ENCODE results near the gene MAST3.

The MAST3 gene

DNA sequence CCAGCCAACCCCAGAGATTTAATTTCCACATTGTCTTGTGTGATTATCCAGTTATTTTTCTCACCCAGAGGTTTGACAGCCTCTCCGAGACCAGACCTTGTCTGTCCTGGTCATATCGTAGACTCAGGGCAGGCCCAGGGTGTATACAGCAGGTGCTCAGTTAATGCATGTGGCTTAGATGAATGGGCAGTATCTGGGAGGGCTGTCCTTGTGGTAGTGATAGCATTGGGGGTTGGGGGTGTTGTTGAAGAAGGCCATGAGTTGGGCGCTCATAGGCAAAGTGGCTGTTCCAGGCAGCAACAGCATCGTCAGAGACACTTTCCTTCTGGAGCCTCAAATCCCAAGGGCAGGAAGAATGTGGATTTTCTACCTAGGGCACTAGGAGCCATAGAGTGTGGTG, 16.9 kb downstream of the MAST3 start:
- no peak for DNase-seq

DNA sequence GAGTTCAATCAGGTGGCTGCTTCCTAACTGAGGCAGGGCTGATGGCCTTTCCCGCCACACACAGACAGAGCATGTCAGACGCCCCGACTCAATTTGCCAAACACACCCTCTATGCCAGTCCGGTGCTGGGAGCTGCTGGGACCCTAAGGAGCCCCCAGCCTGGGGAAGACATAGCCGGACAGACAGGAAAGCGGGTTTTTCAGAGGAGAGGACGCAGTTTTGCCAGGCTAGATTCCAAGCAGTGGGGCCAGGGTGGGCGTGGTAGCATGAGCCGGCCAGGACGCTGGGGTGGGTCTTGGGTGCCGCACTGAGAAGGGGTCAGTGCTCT, 19.8 kb downstream of the MAST3 start:
- DNase-seq: no peak

GRCh38 chr19:18117692-18118378, 20.3 kb downstream of the MAST3 start:
- peak; percentile 66 for DNase-seq

GRCh38 chr19:18118420-18119012, 20.9 kb downstream of the MAST3 start:
- no peak for DNase-seq

DNA sequence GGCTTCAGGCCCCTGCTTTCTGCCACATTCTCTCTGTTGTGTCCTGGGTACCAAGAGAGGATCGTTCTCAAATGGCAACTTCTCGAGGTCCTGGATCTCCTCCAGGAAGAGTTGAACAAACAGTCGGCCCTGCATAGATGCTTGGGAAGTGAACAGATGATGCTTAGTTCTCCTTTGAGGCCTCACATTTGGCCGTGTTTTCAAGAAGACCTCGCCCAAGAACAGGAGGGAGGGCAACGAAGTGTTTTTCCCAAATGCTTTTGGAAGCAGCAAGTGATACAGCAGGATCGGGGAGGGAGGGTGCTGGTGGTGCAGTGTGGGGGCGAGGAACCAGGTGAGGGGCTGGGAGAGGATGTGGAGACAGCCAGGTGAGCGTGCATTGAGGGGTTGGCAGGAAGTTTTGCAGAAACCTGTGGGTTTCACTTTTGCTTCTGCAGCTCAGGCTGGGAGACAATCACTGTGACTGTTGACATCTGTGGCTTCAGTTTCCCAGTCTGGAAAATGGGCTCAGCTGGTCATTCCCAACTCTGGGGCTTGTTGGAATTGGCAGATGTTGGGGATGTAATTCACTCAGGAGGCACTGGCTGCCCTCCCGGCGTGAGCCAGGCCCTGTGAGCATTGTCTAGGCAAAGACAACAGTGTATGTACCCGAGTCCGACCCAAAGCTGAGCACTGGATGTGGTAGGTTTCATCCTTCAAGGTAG, 21.6 kb downstream of the MAST3 start:
- DNase-seq: no peak

- no peak for DNase-seq
Observed at GRCh38 chr19:18119717-18120105, 22.1 kb downstream of the MAST3 start.

DNA sequence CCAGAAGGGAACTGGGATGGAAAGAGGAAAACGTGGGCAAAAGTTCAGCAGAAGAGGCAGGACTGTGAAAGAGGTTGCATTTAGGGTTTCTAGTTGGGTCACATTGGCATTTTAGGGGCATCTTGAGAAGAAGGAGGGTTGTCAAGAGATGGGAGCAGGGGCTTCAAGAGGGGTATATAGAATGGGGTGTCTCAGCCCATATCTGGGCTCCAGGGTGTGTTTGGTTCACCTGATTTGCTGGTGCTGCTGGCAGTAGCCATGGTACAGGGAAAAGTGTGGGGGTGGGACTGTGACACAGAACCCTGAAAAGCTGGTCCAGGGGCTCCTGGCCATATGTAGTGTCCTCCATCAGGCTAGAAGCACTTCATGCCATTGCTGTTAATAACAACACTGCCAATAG, 22.5 kb downstream of the MAST3 start:
- DNase-seq: no peak

DNA sequence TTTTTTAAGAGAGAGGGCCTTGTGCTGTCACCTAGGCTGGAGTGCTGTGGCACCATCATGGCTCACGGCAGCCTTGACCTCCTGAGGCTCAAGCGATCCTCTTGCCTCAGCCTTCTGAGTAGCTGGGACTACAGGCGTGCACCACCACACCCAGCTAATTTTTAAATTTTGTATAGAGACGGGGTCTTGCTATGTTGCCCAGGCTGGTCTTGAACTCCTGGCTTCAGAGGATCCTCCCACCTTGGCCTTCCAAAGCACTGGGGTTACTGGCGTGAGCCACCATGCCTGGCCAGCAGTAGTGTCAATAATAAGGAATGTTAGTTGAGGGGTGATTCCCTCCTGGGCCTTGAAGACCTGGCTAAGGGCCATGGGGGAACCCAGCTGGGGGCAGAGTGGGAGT, 23.6 kb downstream of the MAST3 start:
- DNase-seq: no peak

- DNase-seq: no peak
Observed at GRCh38 chr19:18122424-18122823, 24.8 kb downstream of the MAST3 start.

- DNase-seq: no peak
Observed at GRCh38 chr19:18122860-18123795, 25.6 kb downstream of the MAST3 start.

DNA sequence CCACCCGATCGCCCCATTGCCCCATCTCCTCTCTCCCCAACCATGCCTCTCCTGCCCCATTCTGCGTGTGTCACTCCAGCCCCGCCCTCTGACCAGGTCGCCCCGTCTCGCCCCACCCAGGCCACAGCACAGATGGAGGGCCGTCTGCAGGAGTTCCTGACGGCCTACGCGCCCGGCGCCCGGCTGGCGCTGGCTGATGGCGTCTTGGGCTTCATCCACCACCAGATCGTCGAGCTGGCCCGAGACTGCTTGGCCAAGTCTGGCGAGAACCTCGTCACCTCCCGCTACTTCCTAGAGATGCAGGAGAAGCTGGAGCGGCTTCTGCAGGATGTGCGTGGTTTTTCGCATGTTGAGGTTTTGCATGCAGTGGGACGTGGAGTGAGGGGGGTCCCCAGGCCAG, 26.2 kb downstream of the MAST3 start:
- no peak for DNase-seq

DNA sequence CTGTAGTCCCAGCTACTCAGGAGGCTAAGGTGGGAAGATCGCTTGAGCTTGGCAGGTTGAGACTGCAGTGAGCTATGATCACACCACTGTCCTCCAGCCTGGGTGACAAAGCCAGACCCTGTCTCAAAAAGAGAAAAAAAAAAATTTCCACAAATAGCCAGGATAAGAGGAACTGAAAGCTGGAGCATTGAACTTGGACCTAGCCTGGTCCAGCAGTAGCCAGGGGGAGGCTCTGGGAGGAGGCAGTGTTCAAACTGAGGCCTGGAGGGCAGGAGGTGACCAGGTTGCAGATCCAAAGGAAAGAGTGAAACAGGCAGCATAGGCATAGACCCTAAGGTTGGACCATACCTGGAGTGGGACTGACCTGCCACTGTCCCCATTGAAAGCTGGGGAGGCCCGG, 28.5 kb downstream of the MAST3 start:
- no peak for DNase-seq

DNA sequence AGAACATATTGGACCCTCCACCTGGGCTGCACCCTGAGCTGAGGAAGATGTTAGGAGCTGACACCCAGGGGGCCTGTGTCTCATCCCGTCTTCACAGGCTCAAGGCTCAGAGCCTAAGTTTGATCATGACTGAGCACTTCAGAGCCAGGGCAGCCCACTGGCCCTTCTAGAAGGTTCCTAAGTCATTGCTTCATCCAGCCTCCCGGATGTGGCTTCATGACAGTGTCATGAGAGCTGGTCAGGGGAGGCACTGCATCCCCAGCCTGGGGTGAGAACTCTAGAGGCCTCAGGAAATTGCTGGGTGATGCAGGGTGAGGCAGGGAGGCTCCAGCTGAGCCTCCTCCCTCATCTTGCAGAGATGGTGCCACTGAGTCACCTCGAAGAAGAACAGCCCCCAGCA, 30.5 kb downstream of the MAST3 start:
- DNase-seq: no peak

DNA sequence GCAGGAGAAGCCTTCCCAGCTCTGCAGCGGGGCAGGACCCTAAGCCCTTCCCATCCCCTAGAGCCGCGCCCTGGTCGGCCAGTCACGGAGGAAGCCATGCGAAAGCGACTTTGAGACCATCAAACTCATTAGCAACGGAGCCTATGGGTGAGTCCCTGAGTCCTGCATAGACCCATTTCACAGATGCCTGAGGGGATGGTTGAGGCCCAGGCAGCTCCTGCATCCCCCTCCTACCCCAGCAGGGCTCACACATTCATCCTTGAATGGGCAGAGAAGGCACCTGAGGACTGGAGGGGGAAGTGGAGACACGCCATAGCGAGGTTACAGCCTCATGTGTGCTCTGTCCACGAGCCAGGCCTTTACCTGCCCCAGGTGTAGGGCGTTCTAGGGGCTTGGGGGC, 31.2 kb downstream of the MAST3 start:
- DNase-seq: no peak

- no peak for DNase-seq
Observed at GRCh38 chr19:18130523-18131242, 33.1 kb downstream of the MAST3 start.

- DNase-seq: no peak
Observed at GRCh38 chr19:18131841-18132596, 34.4 kb downstream of the MAST3 start.

GRCh38 chr19:18135712-18136584, 38.4 kb downstream of the MAST3 start:
- no peak for DNase-seq

DNA sequence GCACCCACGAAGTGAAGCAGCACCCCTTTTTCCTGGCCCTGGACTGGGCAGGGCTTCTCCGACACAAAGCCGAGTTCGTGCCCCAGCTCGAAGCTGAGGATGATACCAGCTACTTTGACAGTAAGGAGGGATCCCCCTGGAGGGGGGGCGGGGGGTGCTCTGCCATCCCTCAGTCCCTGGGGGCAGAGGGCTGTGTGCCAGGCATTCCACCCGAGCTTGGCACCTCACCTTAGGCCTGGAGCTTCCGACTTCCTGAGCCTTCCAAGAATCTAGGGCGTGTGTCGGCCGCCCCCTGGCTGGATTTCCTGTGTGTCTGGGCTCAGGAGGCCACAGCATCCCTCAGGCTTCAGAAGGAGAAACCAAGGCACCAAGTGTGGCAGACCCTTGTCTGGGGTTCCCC, 39.7 kb downstream of the MAST3 start:
- no peak for DNase-seq

GRCh38 chr19:18137657-18138339, 40.2 kb downstream of the MAST3 start:
- DNase-seq: no peak

- no peak for DNase-seq
Observed at GRCh38 chr19:18140473-18140872, 42.9 kb downstream of the MAST3 start.
